T-cell (primary cell): ENCODE measurements around the gene KRT77. TPM values are rescaled to one million over a fixed set of nuclear protein-coding genes. Genes with fewer than 3 reads are reported as not detected.

ENCODE experiments used
- ATAC-seq, 4 experiments: fragments of 200-7000 bp in 3 of 4; fragments of 150-1000 bp in 1 of 4; cut with Tn5 transposase; replicated peaks in 1 of 4; 1 replicate in 3 of 4; 2 replicates in 1 of 4; pipeline ENCODE4 v1.10.0; 2021; ENCODE audit warnings: moderate library complexity in 3 of 4, mild to moderate bottlenecking in 2 of 4, moderate number of reproducible peaks in 1 of 4
- CTCF ChIA-PET, 2 donors: fragments of 300-600 bp; sonication (Branson Sonifier 250); formaldehyde crosslinking; loops; one replicate each; lab custom pipeline; 2022; ENCODE audit warnings: antibody characterized with exemption in 2 of 2; lab: Charles Lee
- POLR2A ChIA-PET, 2 donors: fragments of 300-600 bp; sonication (Branson Sonifier 250); formaldehyde crosslinking; loops; one replicate each; lab custom pipeline; 2022; ENCODE audit warnings: antibody characterized with exemption in 2 of 2; lab: Charles Lee
- DNase-seq, 35 experiments: peaks; one replicate each; pipeline versions ENCODE4 v3.0.0 to v3.0.0-alpha.2; 2013 to 2023
- H3K27ac ChIP-seq: one replicate; pipeline ENCODE4 v1.5.1; 2013; ENCODE audit warnings: low read length
- H3K27me3 ChIP-seq, 2 experiments: replicated peaks in 1 of 2; 1 replicate in 1 of 2; 2 replicates in 1 of 2; pipeline versions ENCODE4 v1.6.1 to v1.7.0; 2013; ENCODE audit warnings: low read length in 1 of 2, mixed read lengths in 1 of 2; ENCODE audit not compliant: control insufficient read depth in 2 of 2, insufficient read depth in 2 of 2; ENCODE audit errors: extremely low read depth in 1 of 2
- H3K36me3 ChIP-seq, 2 donors: 1 replicate in 1 of 2; 2 replicates in 1 of 2; pipeline versions ENCODE4 v1.6.1 to v1.7.0; 2013; ENCODE audit warnings: low read length in 1 of 2; ENCODE audit not compliant: control insufficient read depth in 2 of 2, insufficient read depth in 1 of 2; ENCODE audit errors: extremely low read depth in 1 of 2
- H3K4me1 ChIP-seq, 2 experiments: 1 replicate in 1 of 2; 2 replicates in 1 of 2; pipeline versions ENCODE4 v1.6.1 to v1.7.0; 2013; ENCODE audit warnings: low read length in 2 of 2, mixed read lengths in 1 of 2; ENCODE audit not compliant: insufficient read depth in 2 of 2, control insufficient read depth in 1 of 2; ENCODE audit errors: extremely low read depth in 1 of 2
- H3K4me3 ChIP-seq, 2 donors: 1 replicate in 1 of 2; 2 replicates in 1 of 2; pipeline versions ENCODE4 v1.5.1 to v1.7.0; 2013; ENCODE audit warnings: mild to moderate bottlenecking in 2 of 2, low read length in 1 of 2, moderate library complexity in 1 of 2; ENCODE audit not compliant: control insufficient read depth in 1 of 2; ENCODE audit errors: extremely low read depth in 1 of 2
- H3K9me3 ChIP-seq: 2 replicates; pipeline ENCODE4 v1.7.0; 2013
- H3K27ac Mint-ChIP-seq, 2 donors: one replicate each; pipeline ENCODE4 v1.8.0; 2020 to 2021; ENCODE audit warnings: mild to moderate bottlenecking in 2 of 2, mixed read lengths in 2 of 2
- H3K27me3 Mint-ChIP-seq, 2 donors: one replicate each; pipeline ENCODE4 v1.8.0; 2021 to 2022; ENCODE audit warnings: mixed read lengths in 2 of 2
- H3K36me3 Mint-ChIP-seq: one replicate; pipeline ENCODE4 v1.8.0; 2021; ENCODE audit warnings: mixed read lengths
- H3K4me1 Mint-ChIP-seq, 3 donors: one replicate each; pipeline ENCODE4 v1.8.0; 2020 to 2022; ENCODE audit warnings: mixed read lengths in 3 of 3, mild to moderate bottlenecking in 1 of 3
- H3K4me3 Mint-ChIP-seq, 3 donors: one replicate each; pipeline ENCODE4 v1.8.0; 2020 to 2022; ENCODE audit warnings: mild to moderate bottlenecking in 3 of 3, mixed read lengths in 3 of 3, moderate library complexity in 3 of 3
- H3K9me3 Mint-ChIP-seq, 3 donors: one replicate each; pipeline ENCODE4 v1.8.0; 2020 to 2022; ENCODE audit warnings: mixed read lengths in 3 of 3
- WGBS: methylation state at CpG from one replicate; pipeline ENCODE4 v1.1.5; 2013; ENCODE audit warnings: missing lambda C conversion rate; ENCODE audit not compliant: insufficient coverage; 5-methylcytosine and 5-hydroxymethylcytosine counted together
- total RNA-seq, 35 experiments: library from RNA in 6 of 35; stranded (reverse) in 6 of 35; fragments of 120-200 nt in 1 of 35; gene quantifications; one replicate each; pipeline versions ENCODE4 v1.2.1 to v1.2.4 and lab custom pipeline; 2013 to 2026

The KRT77 gene
- total RNA-seq, 5 donors from 2014 or later (not counting 1 experiment from before 2014, with no cell fraction given): not detected

DNA sequence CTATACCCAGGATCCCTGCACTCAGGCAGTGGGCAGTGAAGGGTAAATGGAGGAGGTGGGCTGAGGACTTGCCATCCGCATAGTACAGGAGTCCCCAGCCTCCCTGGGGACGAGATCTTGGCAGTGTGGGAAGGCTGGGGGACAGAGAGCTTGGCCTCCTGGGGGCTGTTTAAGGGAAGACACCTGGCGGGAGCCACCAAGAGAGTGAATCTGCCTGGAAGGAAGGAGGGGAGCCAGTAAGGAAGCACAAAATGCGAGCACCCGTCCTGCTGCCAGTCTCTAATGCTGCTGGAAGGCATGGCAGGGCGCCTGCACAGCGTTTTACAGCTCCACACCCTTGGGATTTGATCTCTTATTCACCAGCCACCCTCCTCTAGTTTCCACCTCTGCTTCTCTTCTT lies 43.9 kb downstream of the KRT77 start:
- POLR2A ChIA-PET: no interaction called here
- ATAC-seq (no peak), DNase-seq (no peak)
- peaks cover 0 to 19% of the 10 kb centered on the region in 2 experiments for H3K27me3 ChIP-seq
- Mint-ChIP-seq H3K4me3 (no peak overlapping the region), H3K27ac (no peak overlapping the region), H3K27me3 (peaks cover 0 to 9% of the 10 kb centered on the region in 2 donors), H3K36me3 (no peaks in the 10 kb centered on the region), H3K4me1 (peaks cover 12 to 36% (median 22%) of the 10 kb centered on the region in 3 donors), H3K9me3 (no peaks in the 10 kb centered on the region)
- CTCF ChIA-PET: no interaction called here
- H3K4me1 ChIP-seq: peaks cover 3 to 8% of the 10 kb centered on the region in 2 experiments
- no peak overlapping the region for H3K4me3 ChIP-seq
- no peaks in the 10 kb centered on the region for H3K36me3 ChIP-seq
- 82% methylated on average over 7 of the region's 7 CpGs for WGBS
- H3K9me3 ChIP-seq: no peaks in the 10 kb centered on the region
- no peak overlapping the region for H3K27ac ChIP-seq

DNA sequence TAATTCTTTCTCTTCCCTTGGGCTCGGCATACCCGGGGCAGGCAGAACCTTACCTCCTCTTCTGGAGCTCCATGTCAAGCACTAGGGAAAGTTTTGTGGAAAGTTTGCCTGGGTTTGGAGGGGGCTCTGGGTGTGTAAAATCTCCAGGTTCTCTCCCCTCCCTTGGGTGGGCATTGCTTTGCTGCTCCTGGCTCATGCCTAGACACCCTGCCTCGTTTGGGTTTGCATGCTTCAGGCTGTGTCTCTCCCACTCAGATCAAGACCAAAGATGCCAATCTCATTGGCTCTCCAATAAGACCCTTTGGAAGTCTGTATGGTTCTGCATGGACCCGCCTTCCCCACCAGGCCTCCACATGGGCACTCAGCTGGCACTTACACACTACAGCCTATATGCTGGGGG lies 45.1 kb downstream of the KRT77 start:
- 67% methylated on average over 2 of the region's 4 CpGs for WGBS
- peaks cover 0 to 19% of the 10 kb centered on the region in 2 experiments for H3K27me3 ChIP-seq

GRCh38 chr12:52657250-52657902 lies 45.9 kb downstream of the KRT77 start:
- H3K36me3 ChIP-seq: no peaks in the 10 kb centered on the region
- Mint-ChIP-seq H3K36me3 (no peaks in the 10 kb centered on the region), H3K27ac (no peak overlapping the region), H3K4me3 (no peak overlapping the region), H3K4me1 (peaks cover 12 to 34% (median 20%) of the 10 kb centered on the region in 3 donors), H3K9me3 (no peaks in the 10 kb centered on the region), H3K27me3 (peaks cover 0 to 9% of the 10 kb centered on the region in 2 donors)
- CTCF ChIA-PET: interaction anchor here in 1 of 2 donors (0.5 kb wide), 1 partner anchor 223 kb away, joined by 4 read pairs; no protein-coding TSS in a partner anchor
- peaks cover 3 to 6% of the 10 kb centered on the region in 2 experiments for H3K4me1 ChIP-seq
- H3K27me3 ChIP-seq: peaks cover 0 to 19% of the 10 kb centered on the region in 2 experiments
- ATAC-seq (no peak), DNase-seq (no peak)
- H3K27ac ChIP-seq: no peak overlapping the region
- no peaks in the 10 kb centered on the region for H3K9me3 ChIP-seq
- POLR2A ChIA-PET: no interaction called here
- no peak overlapping the region for H3K4me3 ChIP-seq
- WGBS: 82% methylated on average over 5 of the region's 6 CpGs

More for the DNA sequence above, 45.1 kb downstream of the KRT77 start:
- H3K27ac ChIP-seq: no peak overlapping the region
- DNase-seq (no peak), ATAC-seq (no peak)
- H3K9me3 ChIP-seq: no peaks in the 10 kb centered on the region
- H3K9me3 Mint-ChIP-seq: no peaks in the 10 kb centered on the region
- H3K4me3 Mint-ChIP-seq: no peak overlapping the region
- H3K27me3 Mint-ChIP-seq: peaks cover 0 to 9% of the 10 kb centered on the region in 2 donors
- ChIA-PET POLR2A (no interaction called here), CTCF (no interaction called here)
- no peak overlapping the region for H3K4me3 ChIP-seq
- peaks cover 13 to 36% (median 25%) of the 10 kb centered on the region in 3 donors for H3K4me1 Mint-ChIP-seq
- H3K36me3 ChIP-seq: no peaks in the 10 kb centered on the region
- peaks cover 3 to 8% of the 10 kb centered on the region in 2 experiments for H3K4me1 ChIP-seq
- no peak overlapping the region for H3K27ac Mint-ChIP-seq
- no peaks in the 10 kb centered on the region for H3K36me3 Mint-ChIP-seq

- no peaks in the 10 kb centered on the region for H3K4me1 ChIP-seq
- Mint-ChIP-seq H3K4me3 (no peak overlapping the region), H3K27ac (no peak overlapping the region), H3K9me3 (no peaks in the 10 kb centered on the region), H3K27me3 (peaks cover 0 to 9% of the 10 kb centered on the region in 2 donors), H3K36me3 (no peaks in the 10 kb centered on the region), H3K4me1 (peaks cover 10 to 27% (median 13%) of the 10 kb centered on the region in 3 donors)
- H3K4me3 ChIP-seq: no peak overlapping the region
- POLR2A ChIA-PET: no interaction called here
- CTCF ChIA-PET: interaction anchor here (0.5 to 1.5 kb wide), 2 partner anchors 71 to 224 kb away, joined by 3 to 4 read pairs; no protein-coding TSS in a partner anchor
- 66% methylated on average over 2 of the region's 4 CpGs for WGBS
- ATAC-seq (peak in 1 of 4 experiments; percentile 38), DNase-seq (no peak)
- H3K27ac ChIP-seq: no peak overlapping the region
- H3K27me3 ChIP-seq: peaks cover 0 to 22% of the 10 kb centered on the region in 2 experiments
- no peaks in the 10 kb centered on the region for H3K36me3 ChIP-seq
- no peaks in the 10 kb centered on the region for H3K9me3 ChIP-seq
These were observed 46.7 kb downstream of the KRT77 start for GRCh38 chr12:52656616-52657015.

DNA sequence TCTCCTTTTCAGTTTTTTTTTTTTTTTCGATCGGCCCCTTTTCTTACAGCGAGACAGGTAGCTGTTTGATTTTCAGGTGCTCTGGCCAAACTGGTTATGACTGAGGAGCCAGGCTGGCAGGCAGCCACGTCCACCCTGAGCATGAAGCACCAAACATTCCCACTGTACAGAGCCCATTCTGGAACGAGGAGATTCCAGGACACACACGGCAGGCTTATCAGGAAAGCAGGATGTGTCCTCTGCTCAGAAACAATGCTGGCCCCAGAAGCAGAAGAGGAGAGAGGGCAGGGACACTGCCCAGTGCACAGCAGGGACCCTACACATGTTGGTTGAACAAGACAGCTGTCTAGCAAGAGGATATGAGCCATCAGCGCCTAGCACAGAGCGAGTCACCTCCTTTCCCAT lies 47.6 kb downstream of the KRT77 start:
- POLR2A ChIA-PET: no interaction called here
- H3K27me3 Mint-ChIP-seq: peaks cover 0 to 9% of the 10 kb centered on the region in 2 donors
- H3K9me3 ChIP-seq: no peaks in the 10 kb centered on the region
- no peak overlapping the region for H3K4me3 Mint-ChIP-seq
- CTCF ChIA-PET: interaction anchor here (0.7 to 1.5 kb wide), 2 partner anchors 70 to 1549 kb away, joined by 3 to 4 read pairs; no protein-coding TSS in a partner anchor
- 79% methylated on average over 5 of the region's 8 CpGs for WGBS
- H3K4me1 Mint-ChIP-seq: peaks cover 10 to 26% (median 13%) of the 10 kb centered on the region in 3 donors
- peaks cover 0 to 22% of the 10 kb centered on the region in 2 experiments for H3K27me3 ChIP-seq
- H3K4me3 ChIP-seq: no peak overlapping the region
- no peak overlapping the region for H3K27ac Mint-ChIP-seq
- no peak overlapping the region for H3K27ac ChIP-seq
- H3K4me1 ChIP-seq: no peaks in the 10 kb centered on the region
- H3K9me3 Mint-ChIP-seq: no peaks in the 10 kb centered on the region
- H3K36me3 ChIP-seq: no peaks in the 10 kb centered on the region
- DNase-seq (no peak), ATAC-seq (no peak)
- no peaks in the 10 kb centered on the region for H3K36me3 Mint-ChIP-seq

DNA sequence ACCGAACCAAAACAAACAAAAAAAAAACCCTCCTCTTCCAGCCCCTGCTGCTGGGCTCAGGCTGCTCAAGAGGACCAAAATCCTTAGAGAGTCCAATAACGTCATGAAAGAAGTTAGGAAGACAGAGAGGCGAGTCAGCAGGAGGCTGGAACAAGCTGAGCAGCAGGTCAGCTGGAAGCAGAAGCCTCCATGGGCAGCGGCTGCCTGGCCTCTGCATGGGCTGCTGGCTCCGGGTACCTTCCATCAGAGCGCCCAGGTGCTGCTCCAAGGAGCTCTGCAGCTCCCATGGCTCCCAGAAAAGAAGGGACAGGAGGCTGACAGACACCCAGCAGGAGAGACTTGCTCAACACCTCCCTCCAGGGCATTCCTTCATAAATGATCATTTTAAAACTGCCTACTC lies 48.1 kb downstream of the KRT77 start:
- Mint-ChIP-seq H3K4me3 (no peak overlapping the region), H3K9me3 (no peaks in the 10 kb centered on the region), H3K4me1 (peaks cover 10 to 29% (median 14%) of the 10 kb centered on the region in 3 donors), H3K36me3 (no peaks in the 10 kb centered on the region), H3K27me3 (peaks cover 0 to 9% of the 10 kb centered on the region in 2 donors), H3K27ac (no peak overlapping the region)
- DNase-seq (no peak), ATAC-seq (no peak)
- H3K27me3 ChIP-seq: peaks cover 0 to 27% of the 10 kb centered on the region in 2 experiments
- WGBS: 70% methylated on average over 6 of the region's 6 CpGs
- ChIA-PET CTCF (interaction anchor here (0.7 to 1.5 kb wide), 2 partner anchors 69 to 1548 kb away, joined by 3 to 4 read pairs; no protein-coding TSS in a partner anchor), POLR2A (no interaction called here)
- no peaks in the 10 kb centered on the region for H3K9me3 ChIP-seq
- no peaks in the 10 kb centered on the region for H3K36me3 ChIP-seq
- no peak overlapping the region for H3K4me3 ChIP-seq
- H3K4me1 ChIP-seq: no peaks in the 10 kb centered on the region
- H3K27ac ChIP-seq: no peak overlapping the region
